Right lobe of liver (tissue), 4 donors: ENCODE measurements around the gene BRD2.

ENCODE experiments used
- POLR2A ChIP-seq: fragments of 450-650 bp; IDR thresholded peaks from one replicate; pipeline ENCODE4 v1.6.1; 2017; ENCODE audit warnings: antibody characterized with exemption, mild to moderate bottlenecking
- TF ChIP-seq, protein P1 (sequence below), 4 donors: fragments of 200-600 bp in 3 of 4; fragments of 450-650 bp in 1 of 4; IDR thresholded peaks; one replicate each; pipeline versions ENCODE4 v1.5.1 to v1.8.0; 2016 to 2022; ENCODE audit warnings: antibody characterized with exemption in 4 of 4, mild to moderate bottlenecking in 2 of 4
- donor health status: DM: no; HTN: no; CAD: no.
- donor health status: DM: no; HTN: no; CAD: no.
- donor health status: DM: no; HTN: yes; CAD: no.

GRCh38 chr6:32954267-32954666 lies 14.1 kb upstream of the BRD2 start:
- TF ChIP-seq, protein P1, sequence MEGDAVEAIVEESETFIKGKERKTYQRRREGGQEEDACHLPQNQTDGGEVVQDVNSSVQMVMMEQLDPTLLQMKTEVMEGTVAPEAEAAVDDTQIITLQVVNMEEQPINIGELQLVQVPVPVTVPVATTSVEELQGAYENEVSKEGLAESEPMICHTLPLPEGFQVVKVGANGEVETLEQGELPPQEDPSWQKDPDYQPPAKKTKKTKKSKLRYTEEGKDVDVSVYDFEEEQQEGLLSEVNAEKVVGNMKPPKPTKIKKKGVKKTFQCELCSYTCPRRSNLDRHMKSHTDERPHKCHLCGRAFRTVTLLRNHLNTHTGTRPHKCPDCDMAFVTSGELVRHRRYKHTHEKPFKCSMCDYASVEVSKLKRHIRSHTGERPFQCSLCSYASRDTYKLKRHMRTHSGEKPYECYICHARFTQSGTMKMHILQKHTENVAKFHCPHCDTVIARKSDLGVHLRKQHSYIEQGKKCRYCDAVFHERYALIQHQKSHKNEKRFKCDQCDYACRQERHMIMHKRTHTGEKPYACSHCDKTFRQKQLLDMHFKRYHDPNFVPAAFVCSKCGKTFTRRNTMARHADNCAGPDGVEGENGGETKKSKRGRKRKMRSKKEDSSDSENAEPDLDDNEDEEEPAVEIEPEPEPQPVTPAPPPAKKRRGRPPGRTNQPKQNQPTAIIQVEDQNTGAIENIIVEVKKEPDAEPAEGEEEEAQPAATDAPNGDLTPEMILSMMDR (IDR thresholded peaks at IDR 0.05), result no peak
- TF ChIP-seq POLR2A, result no peak
